ENCODE measurements around the gene CIB4. TPM values are rescaled to one million over a fixed set of nuclear protein-coding genes. Genes with fewer than 3 reads are reported as not detected.
"Not testable (repeated sequence)": the region's sequence is repeated elsewhere in the genome, so short reads cannot be mapped to it uniquely, and the experiment has no call there.

Gene CIB4
- total and polyA plus RNA-seq, 2 donors from 2014 or later: not detected

DNA sequence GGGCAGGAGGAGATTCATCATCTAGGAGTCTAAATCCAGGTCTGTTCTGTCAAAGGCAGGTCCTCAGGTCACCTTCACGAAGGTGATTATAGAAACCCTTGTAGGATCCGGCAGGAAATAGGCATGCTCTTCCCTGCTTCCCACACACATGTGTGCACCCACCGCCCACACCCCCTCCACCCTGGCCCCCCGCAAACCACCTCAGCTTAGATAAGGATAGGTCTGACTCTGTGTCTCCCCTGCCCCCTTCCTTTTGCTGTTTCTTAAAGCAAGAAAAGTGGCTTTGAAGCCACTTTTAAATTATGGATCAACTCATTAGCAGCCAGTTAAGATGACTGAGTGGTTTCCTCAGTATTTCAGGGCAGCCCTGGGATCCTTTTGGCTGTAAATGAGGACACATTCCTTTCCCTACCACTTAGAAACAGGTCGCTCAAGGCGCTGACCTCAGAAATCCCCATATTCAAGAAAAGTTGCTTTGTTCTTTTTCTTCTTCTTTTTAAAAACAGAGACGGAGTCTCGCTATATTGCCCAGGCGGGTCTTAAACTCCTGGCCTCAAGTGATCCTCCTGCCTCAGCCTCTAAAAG lies 14.5 kb upstream of the CIB4 start:
- DNase-seq: peak in 1 of 5 donors; percentile 9
- Histone ChIP-seq H3K4me3 (ENCODE audit: low read length in 3 of 3) (no peak overlapping the region), H3K27ac (ENCODE audit: low read depth in 2 of 2, low read length in 2 of 2) (no peak overlapping the region), H3K9ac (ENCODE audit: low read length in 3 of 3) (no peak overlapping the region), H3K9me3 (ENCODE audit: control insufficient read depth in 2 of 3, insufficient read depth in 1 of 3, low read length in 3 of 3) (peaks cover 0 to under 1% (median 0%) of the 10 kb centered on the region in 3 donors), H3K4me1 (ENCODE audit: control insufficient read depth in 2 of 3, insufficient read depth in 2 of 3, low read depth in 1 of 3, low read length in 3 of 3) (no peaks in the 10 kb centered on the region), H3K36me3 (ENCODE audit: control insufficient read depth in 2 of 3, insufficient read depth in 3 of 3, low read length in 3 of 3) (no peaks in the 10 kb centered on the region), H3K27me3 (ENCODE audit: control insufficient read depth, insufficient read depth, low read length) (no peaks in the 10 kb centered on the region)
- TF ChIP-seq, protein P1, sequence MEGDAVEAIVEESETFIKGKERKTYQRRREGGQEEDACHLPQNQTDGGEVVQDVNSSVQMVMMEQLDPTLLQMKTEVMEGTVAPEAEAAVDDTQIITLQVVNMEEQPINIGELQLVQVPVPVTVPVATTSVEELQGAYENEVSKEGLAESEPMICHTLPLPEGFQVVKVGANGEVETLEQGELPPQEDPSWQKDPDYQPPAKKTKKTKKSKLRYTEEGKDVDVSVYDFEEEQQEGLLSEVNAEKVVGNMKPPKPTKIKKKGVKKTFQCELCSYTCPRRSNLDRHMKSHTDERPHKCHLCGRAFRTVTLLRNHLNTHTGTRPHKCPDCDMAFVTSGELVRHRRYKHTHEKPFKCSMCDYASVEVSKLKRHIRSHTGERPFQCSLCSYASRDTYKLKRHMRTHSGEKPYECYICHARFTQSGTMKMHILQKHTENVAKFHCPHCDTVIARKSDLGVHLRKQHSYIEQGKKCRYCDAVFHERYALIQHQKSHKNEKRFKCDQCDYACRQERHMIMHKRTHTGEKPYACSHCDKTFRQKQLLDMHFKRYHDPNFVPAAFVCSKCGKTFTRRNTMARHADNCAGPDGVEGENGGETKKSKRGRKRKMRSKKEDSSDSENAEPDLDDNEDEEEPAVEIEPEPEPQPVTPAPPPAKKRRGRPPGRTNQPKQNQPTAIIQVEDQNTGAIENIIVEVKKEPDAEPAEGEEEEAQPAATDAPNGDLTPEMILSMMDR (IDR thresholded peaks at IDR 0.05; ENCODE audit: borderline replicate concordance, extremely low read depth, insufficient read depth): no peak
- FAIRE-seq: no peak
- intact Hi-C loops (cut with DNase I): no loop called here

- intact Hi-C loops (cut with DNase I); H3K4me3 ChIP-seq (ENCODE audit: low read length in 3 of 3); H3K9me3 ChIP-seq (ENCODE audit: control insufficient read depth in 2 of 3, insufficient read depth in 1 of 3, low read length in 3 of 3); DNase-seq; H3K9ac ChIP-seq (ENCODE audit: low read length in 3 of 3); H3K27me3 ChIP-seq (ENCODE audit: control insufficient read depth, insufficient read depth, low read length); H3K4me1 ChIP-seq (ENCODE audit: control insufficient read depth in 2 of 3, insufficient read depth in 2 of 3, low read depth in 1 of 3, low read length in 3 of 3); H3K27ac ChIP-seq (ENCODE audit: low read depth in 2 of 2, low read length in 2 of 2); H3K36me3 ChIP-seq (ENCODE audit: control insufficient read depth in 2 of 3, insufficient read depth in 3 of 3, low read length in 3 of 3); FAIRE-seq: not testable (repeated sequence)
Observed at GRCh38 chr2:26655120-26655519, 14.0 kb upstream of the CIB4 start.

DNA sequence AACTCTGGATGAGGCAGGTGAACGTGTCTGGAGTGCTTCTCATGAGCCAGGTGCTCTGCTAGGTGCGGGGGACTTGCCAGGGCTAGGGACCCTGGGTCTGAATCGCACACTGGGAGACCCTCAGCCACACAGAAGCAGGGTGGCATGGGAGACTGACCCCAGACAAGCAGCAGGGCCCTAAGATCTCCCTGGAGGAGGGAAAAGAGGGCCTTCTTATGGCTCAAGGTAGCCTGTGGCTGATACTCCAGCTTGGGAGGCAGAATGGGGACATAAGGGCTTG lies 12.8 kb upstream of the CIB4 start:
- Histone ChIP-seq H3K36me3 (ENCODE audit: control insufficient read depth in 2 of 3, insufficient read depth in 3 of 3, low read length in 3 of 3) (no peaks in the 10 kb centered on the region), H3K9ac (ENCODE audit: low read length in 3 of 3) (no peak overlapping the region), H3K27ac (ENCODE audit: low read depth in 2 of 2, low read length in 2 of 2) (no peak overlapping the region), H3K4me3 (ENCODE audit: low read length in 3 of 3) (no peak overlapping the region), H3K4me1 (ENCODE audit: control insufficient read depth in 2 of 3, insufficient read depth in 2 of 3, low read depth in 1 of 3, low read length in 3 of 3) (no peaks in the 10 kb centered on the region), H3K27me3 (ENCODE audit: control insufficient read depth, insufficient read depth, low read length) (no peaks in the 10 kb centered on the region), H3K9me3 (ENCODE audit: control insufficient read depth in 2 of 3, insufficient read depth in 1 of 3, low read length in 3 of 3) (no peaks in the 10 kb centered on the region)
- intact Hi-C loops (cut with DNase I): no loop called here
- TF ChIP-seq, protein P1 (IDR thresholded peaks at IDR 0.05; ENCODE audit: borderline replicate concordance, extremely low read depth, insufficient read depth): no peak
- FAIRE-seq: no peak
- DNase-seq: peak in 1 of 5 donors; percentile 15

DNA sequence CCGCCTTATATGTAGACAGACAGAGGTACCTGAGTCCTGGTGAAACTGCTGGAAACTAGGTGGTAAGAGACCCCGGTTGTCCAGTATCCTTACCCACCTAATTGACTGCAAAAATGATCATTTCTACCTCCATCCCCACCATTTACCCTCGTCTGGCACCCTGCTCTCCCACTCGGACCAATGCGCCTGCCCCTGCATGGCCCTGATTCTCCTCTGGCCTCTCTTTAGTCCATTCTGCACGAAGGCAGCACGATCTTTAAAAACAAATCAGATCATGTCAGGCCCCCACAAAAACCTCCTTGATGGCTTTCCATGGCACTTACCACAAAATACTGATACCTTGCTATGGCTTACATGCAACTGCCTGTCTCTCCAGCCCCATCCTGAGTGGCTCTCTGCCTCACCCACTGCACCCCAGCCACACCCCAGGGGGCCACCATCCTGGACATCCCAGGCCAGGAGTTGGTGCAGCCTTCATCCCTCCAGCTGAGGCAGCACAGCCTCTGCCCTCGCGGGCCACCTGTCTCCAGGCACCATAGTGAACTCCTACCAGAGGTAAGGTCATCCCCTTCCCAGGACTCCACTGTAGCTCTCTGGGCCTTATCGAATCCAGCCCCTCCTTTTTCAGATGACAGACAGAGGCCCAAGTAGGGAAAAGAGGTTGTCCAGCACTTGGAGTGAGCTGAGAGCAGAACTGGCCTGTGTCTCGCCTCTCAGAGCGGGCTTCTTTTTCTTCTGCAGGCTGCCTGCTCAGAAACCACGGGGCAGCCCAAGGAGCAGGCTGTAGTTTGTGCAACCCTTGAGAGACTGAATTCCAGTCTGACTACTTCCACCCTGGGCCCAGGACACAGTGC lies 12.3 kb upstream of the CIB4 start:
- no peak overlapping the region for H3K4me3 ChIP-seq (ENCODE audit: low read length in 3 of 3)
- H3K9me3 ChIP-seq (ENCODE audit: control insufficient read depth in 2 of 3, insufficient read depth in 1 of 3, low read length in 3 of 3): no peaks in the 10 kb centered on the region
- no peaks in the 10 kb centered on the region for H3K4me1 ChIP-seq (ENCODE audit: control insufficient read depth in 2 of 3, insufficient read depth in 2 of 3, low read depth in 1 of 3, low read length in 3 of 3)
- peak in 1 of 5 donors; percentile 27 for DNase-seq
- FAIRE-seq: no peak
- H3K27me3 ChIP-seq (ENCODE audit: control insufficient read depth, insufficient read depth, low read length): no peaks in the 10 kb centered on the region
- H3K9ac ChIP-seq (ENCODE audit: low read length in 3 of 3): no peak overlapping the region
- no peak overlapping the region for H3K27ac ChIP-seq (ENCODE audit: low read depth in 2 of 2, low read length in 2 of 2)
- TF ChIP-seq, protein P1 (IDR thresholded peaks at IDR 0.05; ENCODE audit: borderline replicate concordance, extremely low read depth, insufficient read depth): no peak
- intact Hi-C loops (cut with DNase I): no loop called here
- no peaks in the 10 kb centered on the region for H3K36me3 ChIP-seq (ENCODE audit: control insufficient read depth in 2 of 3, insufficient read depth in 3 of 3, low read length in 3 of 3)
